Non-pigmented ciliary epithelial cell (primary cell): Measurements from ENCODE around the gene TM4SF1.

Experiments
- DNase-seq: peaks from one replicate; pipeline ENCODE4 v3.0.0-alpha.2; 2010; ENCODE audit warnings: low read depth

TM4SF1 gene

DNA sequence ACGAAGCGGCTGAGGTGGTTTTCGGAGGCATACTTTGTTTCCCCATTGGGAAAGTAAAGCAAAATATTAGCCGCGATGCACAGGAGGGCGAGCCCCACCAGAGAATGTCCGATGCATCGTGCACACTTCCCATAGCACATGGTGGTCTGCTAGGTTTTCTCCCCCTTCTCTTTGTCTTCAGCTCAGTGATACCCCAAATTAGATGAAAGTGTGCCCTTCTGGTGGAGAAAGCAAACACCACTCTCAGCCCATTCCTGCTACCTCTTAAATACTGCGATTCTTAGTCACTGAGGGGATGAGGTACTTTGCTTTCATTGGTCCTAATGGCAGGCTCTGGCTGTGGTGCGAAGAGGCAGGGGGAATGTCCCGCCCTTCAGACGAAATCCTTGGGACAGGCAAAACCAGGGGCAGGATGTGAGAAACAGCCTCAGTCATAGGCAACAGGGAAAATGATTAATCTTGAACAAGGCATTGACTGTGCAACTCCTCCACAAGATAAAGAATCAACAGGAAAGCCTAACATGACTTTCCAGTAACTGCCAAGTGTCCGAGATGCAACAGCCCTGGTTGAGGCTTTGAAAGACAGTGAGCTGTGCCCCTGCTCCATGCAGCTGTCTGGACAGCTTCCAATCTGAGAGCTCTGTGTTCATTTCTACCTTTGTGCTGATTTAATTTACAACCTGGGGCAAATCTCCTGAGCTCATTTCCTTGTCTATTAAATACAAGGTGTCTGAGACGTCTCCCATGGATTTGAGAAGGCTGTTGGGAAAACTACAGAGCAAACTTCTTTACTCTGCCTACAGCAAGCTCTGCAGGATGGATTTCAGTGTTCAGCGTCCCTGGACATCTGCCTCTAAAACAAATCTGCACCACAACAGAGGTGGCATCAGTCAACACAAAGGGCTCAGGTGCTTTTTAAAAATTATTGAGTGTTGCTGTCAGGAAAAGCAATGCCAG, at the start of gene TM4SF1:
TM4SF1 (minus strand) TSS at position 242 of the 957 bp plus-strand sequence; CDS start at position 140, 102 bp downstream.
- DNase-seq = no peak

DNA sequence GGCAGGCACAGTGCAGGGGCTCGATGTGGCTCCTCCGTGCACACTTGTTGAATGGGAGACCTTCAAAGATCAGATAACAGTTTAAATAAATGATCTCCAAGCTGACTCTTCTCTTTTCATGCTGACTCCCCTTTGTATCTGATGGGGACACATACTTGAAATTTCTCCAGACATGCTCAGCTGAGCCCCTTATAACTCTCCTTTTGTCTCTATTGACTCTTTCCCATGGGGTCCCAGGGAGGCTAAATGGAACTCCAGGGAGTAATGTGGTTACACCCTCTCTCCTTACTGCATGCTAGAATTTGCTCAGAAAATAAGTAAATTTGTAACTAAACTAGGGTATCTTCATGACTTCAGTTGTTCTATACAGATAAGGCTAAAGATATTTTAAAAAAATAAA, 48.9 kb upstream of the TM4SF1 start:
- no peak for DNase-seq

DNA sequence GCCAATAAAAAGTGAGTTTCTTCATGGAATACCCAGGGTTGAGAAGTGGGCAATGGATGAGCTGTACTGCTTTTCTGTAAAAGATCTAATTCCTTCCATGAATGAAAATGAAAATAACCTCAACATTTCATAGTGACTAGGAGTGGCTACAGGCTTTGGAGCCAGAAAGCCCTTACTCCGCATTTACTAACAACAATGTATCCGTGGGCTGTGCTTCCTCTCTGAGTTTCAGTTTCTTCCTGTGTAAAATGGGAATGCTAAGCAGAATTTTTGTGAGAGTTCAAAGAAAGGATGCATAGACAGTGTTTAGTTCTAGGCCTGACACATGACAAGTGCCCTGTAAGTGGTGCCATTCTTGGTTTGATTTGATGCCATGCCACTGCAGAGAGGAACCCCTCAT, 47.5 kb upstream of the TM4SF1 start:
- DNase-seq = no peak

DNA sequence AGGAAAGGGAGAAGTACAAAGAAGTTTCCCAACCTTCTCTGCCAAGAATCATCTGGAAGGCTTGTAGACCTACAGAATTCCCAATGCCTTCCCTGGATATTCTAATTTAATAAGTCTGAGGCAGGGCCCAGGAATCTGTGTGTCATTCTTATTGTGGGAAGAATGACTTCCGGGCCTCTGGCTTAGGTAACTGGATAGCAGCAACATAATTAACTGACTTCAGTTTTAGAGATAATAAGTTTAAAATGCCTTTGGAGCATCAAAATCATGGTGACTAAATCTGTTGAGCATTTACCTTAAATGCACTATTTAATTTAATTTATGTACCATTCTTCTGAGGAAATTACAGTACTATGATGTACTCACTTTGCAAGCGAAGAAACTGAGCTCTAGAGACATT, 44.3 kb upstream of the TM4SF1 start:
- DNase-seq = no peak

DNA sequence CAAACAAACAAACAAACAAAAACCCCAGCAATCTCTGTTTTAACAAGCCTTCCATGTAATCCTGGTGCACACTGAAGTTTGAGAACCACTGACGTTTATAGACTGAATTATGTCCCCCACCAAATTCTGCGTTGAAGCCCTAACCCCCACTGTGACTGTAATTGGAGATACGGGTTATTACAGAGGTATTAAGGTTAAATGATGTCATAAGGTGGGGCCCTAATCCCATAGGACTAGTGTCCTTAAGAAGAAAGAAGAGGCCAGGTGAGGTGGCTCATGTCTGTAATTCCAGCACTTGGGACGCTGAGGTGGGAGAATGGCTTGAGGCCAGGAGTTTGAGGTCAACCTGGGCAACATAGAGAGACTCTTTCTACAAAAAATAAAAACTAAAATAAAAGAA, 42.4 kb upstream of the TM4SF1 start:
- no peak for DNase-seq

- DNase-seq = no peak
Observed at GRCh38 chr3:149417727-149418126, 40.3 kb upstream of the TM4SF1 start.

GRCh38 chr3:149417174-149417573, 39.7 kb upstream of the TM4SF1 start:
- DNase-seq = no peak

GRCh38 chr3:149415484-149415883, 38.0 kb upstream of the TM4SF1 start:
- DNase-seq = no peak

GRCh38 chr3:149414557-149415231, 37.2 kb upstream of the TM4SF1 start:
- DNase-seq = no peak

GRCh38 chr3:149411583-149411982, 34.1 kb upstream of the TM4SF1 start:
- no peak for DNase-seq

- DNase-seq = no peak
Observed at GRCh38 chr3:149409351-149409750, 31.9 kb upstream of the TM4SF1 start.

GRCh38 chr3:149407898-149408297, 30.4 kb upstream of the TM4SF1 start:
- no peak for DNase-seq

- DNase-seq = no peak
Observed at GRCh38 chr3:149406244-149406752, 28.8 kb upstream of the TM4SF1 start.

GRCh38 chr3:149403443-149403842, 26.0 kb upstream of the TM4SF1 start:
- no peak for DNase-seq

GRCh38 chr3:149402481-149402880, 25.0 kb upstream of the TM4SF1 start:
- DNase-seq = no peak

GRCh38 chr3:149401926-149402310, 24.5 kb upstream of the TM4SF1 start:
- no peak for DNase-seq

DNA sequence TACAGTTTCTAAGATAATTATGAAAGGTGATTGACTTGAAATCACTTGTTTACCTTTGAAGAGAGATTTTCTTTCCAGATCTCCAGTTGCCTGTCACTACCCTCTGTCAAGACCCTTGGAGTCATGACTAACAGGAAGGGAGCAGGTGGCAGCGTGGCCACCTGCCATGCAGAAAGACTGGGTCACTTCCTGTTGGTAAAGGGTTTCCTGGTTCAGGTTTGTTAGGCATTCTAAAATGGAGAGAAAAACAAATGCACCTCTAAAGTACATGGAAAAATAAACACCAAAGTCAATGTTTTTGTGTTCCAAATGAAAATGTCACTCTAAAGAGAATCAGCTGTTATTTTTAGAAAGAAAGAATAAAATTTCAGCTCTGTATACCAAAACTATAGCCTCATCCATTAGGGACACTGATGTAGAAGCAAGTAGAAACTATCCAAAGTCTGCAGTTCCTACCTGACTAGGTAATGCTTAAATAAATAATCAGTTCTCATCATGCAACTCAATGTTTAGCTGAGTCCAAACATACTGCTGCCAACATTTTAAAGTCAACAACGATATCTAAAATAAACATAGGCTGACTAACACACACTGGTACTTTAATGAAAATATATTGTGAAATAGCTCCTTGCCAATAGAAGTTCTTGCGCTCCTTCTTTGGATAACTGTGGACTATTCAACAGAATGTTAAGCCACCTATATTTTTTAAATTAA, 23.9 kb upstream of the TM4SF1 start:
- no peak for DNase-seq

DNA sequence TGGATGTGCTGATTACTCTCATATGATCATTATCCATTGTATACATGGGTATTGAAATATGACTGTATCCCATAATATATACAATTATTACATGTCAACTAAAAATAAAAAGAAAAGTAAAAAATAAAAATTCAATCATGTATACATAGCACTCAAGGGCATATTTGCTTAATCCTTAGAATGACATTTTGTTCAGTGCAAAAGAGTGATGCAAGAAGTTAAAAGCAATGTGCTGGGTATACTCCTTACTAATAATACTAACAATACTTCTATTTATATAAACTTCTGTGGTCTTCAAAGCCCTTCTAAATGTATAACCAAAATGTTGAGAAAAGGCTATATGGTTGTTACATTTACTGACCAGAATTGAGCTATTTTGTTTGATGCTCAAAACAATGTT, 23.2 kb upstream of the TM4SF1 start:
- DNase-seq = no peak

- DNase-seq = no peak
Observed at GRCh38 chr3:149398296-149398695, 20.8 kb upstream of the TM4SF1 start.

- no peak for DNase-seq
Observed at GRCh38 chr3:149397528-149397927, 20.1 kb upstream of the TM4SF1 start.

GRCh38 chr3:149396476-149396875, 19.0 kb upstream of the TM4SF1 start:
- DNase-seq = no peak
